AG09319 (cell line): Measurements from ENCODE around the gene CALHM5.

Source experiments
- DNase-seq: peaks from one replicate; pipeline ENCODE4 v3.0.0-alpha.2; 2010; ENCODE audit warnings: low read depth; ENCODE audit errors: extremely low read depth
- TF ChIP-seq, protein P1 (sequence below): IDR thresholded peaks from 2 replicates; pipeline ENCODE4 v1.5.1; 2011; ENCODE audit warnings: low read depth, mild to moderate bottlenecking, inconsistent platforms, low read length, moderate library complexity

Gene CALHM5

DNA sequence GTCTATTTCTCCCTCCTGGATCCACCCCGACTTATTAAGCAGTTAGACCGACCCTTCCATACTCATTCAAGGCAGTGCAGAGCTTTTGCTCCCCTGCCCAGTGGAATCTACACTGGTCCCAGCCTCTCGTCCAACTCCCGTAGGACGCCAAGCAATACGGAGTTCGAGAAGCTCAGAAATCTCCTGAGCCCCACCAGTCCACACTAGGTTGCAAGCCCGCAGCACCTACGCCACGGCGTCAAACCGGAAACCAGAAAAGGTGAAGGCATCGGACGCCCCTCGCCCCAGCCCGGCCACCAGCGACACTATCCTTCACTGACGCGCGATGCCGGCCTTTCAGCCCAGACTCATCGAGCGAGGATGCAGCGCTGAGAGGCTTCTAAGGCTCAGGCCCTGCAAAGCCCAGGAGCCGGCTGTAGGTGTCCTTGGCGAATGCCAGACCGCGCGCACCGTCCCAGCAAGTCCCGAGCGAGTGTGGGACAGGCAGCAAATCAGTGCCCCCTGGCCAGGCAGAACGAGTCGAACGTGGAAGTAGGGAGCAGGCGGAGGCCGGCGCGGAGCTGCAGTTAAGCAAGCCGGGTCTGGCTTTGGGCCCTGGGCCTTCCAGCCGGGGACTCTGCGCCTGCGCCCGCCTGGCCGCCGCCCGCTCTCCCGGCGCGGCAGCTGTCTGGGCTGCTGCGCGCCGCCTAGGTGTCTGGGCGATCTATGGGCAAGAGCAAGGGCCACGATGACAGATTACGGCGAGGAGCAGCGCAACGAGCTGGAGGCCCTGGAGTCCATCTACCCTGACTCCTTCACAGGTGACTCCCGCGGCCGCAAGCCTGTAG is 59.6 kb downstream of the CALHM5 start, which contains the start of gene RWDD1:
RWDD1 (plus strand) TSS at position 649 of the 827 bp plus-strand sequence; CDS start at position 728, 79 bp downstream.
- TF ChIP-seq, protein P1, sequence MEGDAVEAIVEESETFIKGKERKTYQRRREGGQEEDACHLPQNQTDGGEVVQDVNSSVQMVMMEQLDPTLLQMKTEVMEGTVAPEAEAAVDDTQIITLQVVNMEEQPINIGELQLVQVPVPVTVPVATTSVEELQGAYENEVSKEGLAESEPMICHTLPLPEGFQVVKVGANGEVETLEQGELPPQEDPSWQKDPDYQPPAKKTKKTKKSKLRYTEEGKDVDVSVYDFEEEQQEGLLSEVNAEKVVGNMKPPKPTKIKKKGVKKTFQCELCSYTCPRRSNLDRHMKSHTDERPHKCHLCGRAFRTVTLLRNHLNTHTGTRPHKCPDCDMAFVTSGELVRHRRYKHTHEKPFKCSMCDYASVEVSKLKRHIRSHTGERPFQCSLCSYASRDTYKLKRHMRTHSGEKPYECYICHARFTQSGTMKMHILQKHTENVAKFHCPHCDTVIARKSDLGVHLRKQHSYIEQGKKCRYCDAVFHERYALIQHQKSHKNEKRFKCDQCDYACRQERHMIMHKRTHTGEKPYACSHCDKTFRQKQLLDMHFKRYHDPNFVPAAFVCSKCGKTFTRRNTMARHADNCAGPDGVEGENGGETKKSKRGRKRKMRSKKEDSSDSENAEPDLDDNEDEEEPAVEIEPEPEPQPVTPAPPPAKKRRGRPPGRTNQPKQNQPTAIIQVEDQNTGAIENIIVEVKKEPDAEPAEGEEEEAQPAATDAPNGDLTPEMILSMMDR, result no peak; the same call in 1 of the 2 replicates
- DNase-seq, result peak; percentile 100

DNA sequence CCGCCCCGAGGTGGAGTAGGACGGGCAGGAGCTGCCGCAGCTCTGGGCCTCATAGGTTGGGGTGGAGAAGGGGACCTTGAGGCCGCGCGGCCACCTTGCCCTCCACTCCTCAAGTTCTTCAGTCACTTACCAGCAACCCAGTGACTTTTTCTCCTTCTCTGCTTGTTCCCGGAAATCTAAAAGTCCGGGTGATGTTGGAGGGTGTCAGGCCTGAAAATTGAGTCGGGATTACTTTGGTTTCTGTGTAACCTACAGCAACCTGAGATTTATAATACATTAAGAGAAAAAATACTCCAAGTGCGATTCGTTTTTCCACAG is 60.2 kb downstream of the CALHM5 start:
- TF ChIP-seq, protein P1, result no peak
- DNase-seq, result no peak

DNA sequence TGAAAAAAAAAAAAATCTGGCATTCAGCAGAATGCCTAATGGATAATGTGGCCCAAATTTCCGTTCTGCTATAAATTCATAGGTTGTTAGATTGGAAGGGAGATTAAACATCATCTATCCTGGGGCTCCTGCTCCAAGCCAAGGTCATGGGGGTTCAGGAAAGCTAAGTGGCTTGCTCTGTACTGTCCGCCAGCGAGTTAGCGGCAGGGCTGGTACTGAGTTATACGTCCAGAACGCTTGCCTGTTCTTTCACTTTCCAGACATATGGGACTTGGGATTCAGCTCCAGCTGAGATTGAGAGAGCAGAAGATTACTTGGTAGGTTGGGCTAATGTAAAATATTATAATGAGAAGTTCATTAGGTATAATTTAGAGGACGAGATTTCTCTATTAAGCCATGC is 60.7 kb downstream of the CALHM5 start:
- TF ChIP-seq, protein P1, result no peak
- no peak for DNase-seq
